HL-60 (cell line): ENCODE data around the gene CLCA1.

Experiments
- DNase-seq, 2 experiments: peaks; one replicate each; pipeline ENCODE4 v3.0.0-alpha.2; 2010 to 2020; ENCODE audit warnings: low read depth in 1 of 2, low spot score in 1 of 2
- H3K27ac ChIP-seq: fragments of 250-450 bp; sonication (Bioruptor Pico); replicated peaks from 2 replicates; pipeline ENCODE4 v1.5.1; 2020; ENCODE audit warnings: mild to moderate bottlenecking, moderate library complexity
- H3K27me3 ChIP-seq: fragments of 250-450 bp; sonication (Bioruptor Pico); 2 replicates; pipeline ENCODE4 v1.5.1; 2021; ENCODE audit warnings: mild to moderate bottlenecking, moderate library complexity; ENCODE audit not compliant: insufficient read depth, poor library complexity, severe bottlenecking
- H3K4me3 ChIP-seq: replicated peaks from 2 replicates; pipeline ENCODE4 v1.5.1; 2011; ENCODE audit warnings: mild to moderate bottlenecking, control low read depth, low read length; ENCODE audit not compliant: insufficient read depth
- CTCF ChIP-seq: IDR thresholded peaks from one replicate; pipeline ENCODE4 v1.5.1; 2011; ENCODE audit warnings: low read length, control low read depth, inconsistent platforms; ENCODE audit not compliant: insufficient read depth
- GABPA ChIP-seq: IDR thresholded peaks from 2 replicates; pipeline ENCODE4 v1.6.1; 2012; ENCODE audit warnings: low read depth
- POLR2AphosphoS5 ChIP-seq: IDR thresholded peaks from 2 replicates; pipeline ENCODE4 v1.6.1; 2012; ENCODE audit warnings: low read depth
- REST ChIP-seq: IDR thresholded peaks from 2 replicates; pipeline ENCODE4 v1.6.1; 2012; ENCODE audit warnings: low read depth; ENCODE audit not compliant: insufficient replicate concordance
- SPI1 ChIP-seq: IDR thresholded peaks from 2 replicates; pipeline ENCODE4 v1.6.1; 2012; ENCODE audit warnings: low read depth, mild to moderate bottlenecking, borderline replicate concordance

CLCA1 gene

GRCh38 chr1:86466986-86467385 lies 1.7 kb upstream of the CLCA1 start:
- Histone ChIP-seq H3K27me3 (peaks cover 2% of the 10 kb centered on the region), H3K27ac (no peak overlapping the region), H3K4me3 (no peak overlapping the region)
- no peak for TF ChIP-seq CTCF
- TF ChIP-seq GABPA: no peak
- TF ChIP-seq SPI1: no peak
- no peak for TF ChIP-seq REST
- TF ChIP-seq POLR2AphosphoS5: no peak
- no peak for DNase-seq

DNA sequence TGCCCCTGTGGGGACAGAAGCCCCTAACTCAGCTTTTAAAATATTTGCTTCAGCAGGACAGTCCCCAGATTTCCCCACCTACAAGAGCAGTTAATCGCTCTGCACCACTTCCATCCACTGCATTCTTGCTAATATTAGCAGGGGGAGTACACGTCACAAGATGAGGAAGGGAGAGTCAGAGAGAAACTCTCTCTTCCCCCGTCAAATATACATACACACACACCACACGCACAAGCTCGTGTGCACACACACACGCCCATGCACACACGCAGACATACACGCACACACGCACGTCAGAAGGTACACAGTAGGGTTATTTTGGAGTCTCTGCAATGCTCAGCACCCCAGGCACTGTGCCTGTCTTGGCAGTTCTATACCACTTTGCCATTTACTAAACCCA lies 2.1 kb downstream of the CLCA1 start:
- DNase-seq: no peak
- Histone ChIP-seq H3K4me3 (no peak overlapping the region), H3K27me3 (peaks cover 2% of the 10 kb centered on the region), H3K27ac (no peak overlapping the region)
- no peak for TF ChIP-seq GABPA
- TF ChIP-seq SPI1: no peak

- Histone ChIP-seq H3K27ac (no peak overlapping the region), H3K4me3 (no peak overlapping the region), H3K27me3 (peaks cover 2% of the 10 kb centered on the region)
- TF ChIP-seq POLR2AphosphoS5: no peak
- no peak for TF ChIP-seq SPI1
- no peak for TF ChIP-seq GABPA
- no peak for TF ChIP-seq CTCF
- no peak for TF ChIP-seq REST
- no peak for DNase-seq
Observed at GRCh38 chr1:86471291-86471690, 2.6 kb downstream of the CLCA1 start.

- H3K4me3 ChIP-seq: no peak overlapping the region
- TF ChIP-seq POLR2AphosphoS5 (no peak), CTCF (no peak)
- DNase-seq: no peak
- peaks cover 2% of the 10 kb centered on the region for H3K27me3 ChIP-seq
- H3K27ac ChIP-seq: no peak overlapping the region
Observed at GRCh38 chr1:86472152-86472551, 3.4 kb downstream of the CLCA1 start.

DNA sequence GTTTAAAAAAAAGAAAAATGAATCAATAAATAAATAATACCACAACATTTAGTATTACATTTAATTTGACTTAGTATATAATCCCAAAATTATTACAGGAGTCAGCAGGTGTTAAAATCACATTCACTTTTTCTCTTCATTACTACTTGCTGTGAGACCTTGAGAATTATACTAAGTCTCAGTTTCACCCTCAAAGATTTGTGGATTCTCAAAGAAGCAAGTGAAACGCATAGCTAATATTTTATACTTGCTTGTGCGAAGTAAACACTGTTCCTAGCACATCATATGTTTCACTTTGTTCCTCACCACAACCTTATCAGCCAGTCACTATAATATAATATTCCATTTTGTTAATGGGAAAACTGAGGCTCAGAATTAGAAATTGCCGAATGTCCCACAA lies 4.0 kb downstream of the CLCA1 start:
- Histone ChIP-seq H3K4me3 (no peak overlapping the region), H3K27ac (no peak overlapping the region), H3K27me3 (peaks cover 2% of the 10 kb centered on the region)
- DNase-seq: no peak
- no peak for TF ChIP-seq POLR2AphosphoS5
